ENCODE data around the gene KDELR3.

The KDELR3 gene

DNA sequence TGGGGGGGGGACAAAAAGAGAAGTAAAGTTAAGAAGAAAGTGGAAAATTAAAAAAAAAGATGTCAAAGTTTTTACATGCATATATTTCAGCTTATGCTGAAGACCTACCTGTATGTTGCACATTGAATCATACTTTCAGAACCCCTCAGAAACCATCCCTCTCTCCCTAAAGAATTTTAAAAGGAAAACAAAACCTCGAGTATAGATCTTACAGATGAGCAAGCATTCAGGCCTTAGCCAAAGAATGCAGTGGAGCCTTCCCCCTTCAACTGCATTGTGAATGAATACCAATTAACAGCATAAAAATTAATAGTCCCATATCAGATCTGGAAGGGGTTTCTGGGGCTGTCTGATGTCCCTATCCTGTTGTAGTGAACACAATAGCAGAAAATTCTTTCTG is 16.3 kb downstream of the KDELR3 start:
- no peak for DNase-seq

DNA sequence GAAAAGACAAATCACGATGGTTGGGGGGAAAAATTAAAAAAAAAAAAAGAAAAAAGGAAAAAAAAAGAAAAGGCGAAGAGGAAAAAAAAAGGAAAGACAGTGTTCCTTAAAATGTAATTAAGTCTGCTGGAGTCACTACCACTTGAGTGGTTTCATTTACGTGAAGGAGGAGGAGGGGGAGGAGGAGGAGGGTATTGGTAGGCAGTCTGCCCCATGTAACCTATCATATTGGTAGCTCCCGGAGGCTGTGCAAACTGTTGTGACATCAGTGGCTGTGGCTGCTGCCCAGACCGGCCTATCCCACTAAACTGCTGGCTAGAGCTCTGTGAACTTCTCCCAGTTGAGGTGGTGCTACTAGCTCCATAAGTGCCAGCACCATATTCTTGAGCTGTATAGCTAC is 17.9 kb downstream of the KDELR3 start:
- no peak for DNase-seq

DNA sequence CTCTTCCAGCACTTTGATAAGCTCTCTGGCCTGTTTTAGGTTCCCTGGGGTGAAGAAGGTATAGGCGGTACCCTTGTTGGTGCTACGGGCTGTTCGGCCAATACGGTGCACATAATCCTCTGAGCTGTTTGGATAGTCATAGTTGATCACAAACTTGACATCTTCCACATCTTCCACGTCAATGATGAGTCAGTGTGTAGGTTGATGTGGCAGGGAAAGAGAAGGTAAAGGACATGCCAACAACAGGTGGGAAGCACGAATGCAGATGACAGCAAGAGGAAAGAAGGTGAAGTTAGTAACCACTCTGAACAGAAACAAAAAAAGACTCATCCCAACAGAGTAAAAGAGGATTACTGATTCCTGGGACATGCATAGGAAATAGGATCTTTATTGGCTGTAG is 20.1 kb downstream of the KDELR3 start:
- DNase-seq = no peak

GRCh38 chr22:38489142-38489541 is 21.2 kb downstream of the KDELR3 start:
- no peak for DNase-seq

DNA sequence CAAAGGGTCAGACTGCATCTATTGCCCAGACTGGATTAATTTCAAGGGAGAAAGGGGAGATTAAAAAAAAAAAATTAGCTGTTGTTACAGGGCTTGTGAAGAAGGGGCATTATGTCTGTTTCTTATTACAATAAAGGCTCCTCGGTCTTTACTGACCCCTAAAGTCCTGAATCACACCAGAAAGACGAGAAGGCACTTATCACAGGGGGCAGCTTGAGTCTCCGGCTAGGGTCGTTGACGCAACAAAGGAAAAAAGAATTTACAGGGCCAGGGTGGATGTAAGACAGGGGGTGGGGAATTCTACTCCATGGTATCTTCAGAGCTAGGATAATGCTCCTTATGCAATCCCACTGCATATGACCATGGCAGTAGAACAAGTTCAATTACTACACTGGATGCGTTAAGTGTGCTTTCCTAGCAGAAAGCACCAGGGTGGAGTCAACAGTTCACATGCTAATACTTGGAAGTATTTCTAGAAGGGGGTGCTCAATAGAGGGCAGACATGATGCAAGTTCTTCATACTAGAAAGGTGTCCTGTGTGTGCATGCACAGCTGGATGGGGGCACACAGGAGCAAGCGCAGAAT is 21.8 kb downstream of the KDELR3 start:
- DNase-seq = no peak

- no peak for DNase-seq
Observed at GRCh38 chr22:38490475-38490874, 22.6 kb downstream of the KDELR3 start.

DNA sequence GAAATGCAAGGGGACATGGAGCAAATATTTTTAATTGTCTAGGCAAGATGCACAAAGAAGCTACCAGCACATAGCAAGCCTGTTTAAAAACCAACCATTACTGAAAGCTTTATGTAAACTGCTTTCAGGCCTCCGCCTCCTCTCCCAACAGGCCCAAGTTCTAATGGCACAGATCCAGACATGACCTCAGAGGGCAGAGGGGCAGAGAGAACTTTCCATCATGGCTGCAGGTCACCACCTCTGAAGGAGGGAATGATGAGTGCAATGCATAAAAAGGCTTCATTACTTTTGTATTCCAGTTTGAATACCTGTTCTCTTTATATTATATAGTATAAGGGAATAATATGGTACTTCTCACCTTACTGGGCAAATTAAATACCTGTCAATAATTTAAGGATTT is 23.0 kb downstream of the KDELR3 start:
- no peak for DNase-seq

DNA sequence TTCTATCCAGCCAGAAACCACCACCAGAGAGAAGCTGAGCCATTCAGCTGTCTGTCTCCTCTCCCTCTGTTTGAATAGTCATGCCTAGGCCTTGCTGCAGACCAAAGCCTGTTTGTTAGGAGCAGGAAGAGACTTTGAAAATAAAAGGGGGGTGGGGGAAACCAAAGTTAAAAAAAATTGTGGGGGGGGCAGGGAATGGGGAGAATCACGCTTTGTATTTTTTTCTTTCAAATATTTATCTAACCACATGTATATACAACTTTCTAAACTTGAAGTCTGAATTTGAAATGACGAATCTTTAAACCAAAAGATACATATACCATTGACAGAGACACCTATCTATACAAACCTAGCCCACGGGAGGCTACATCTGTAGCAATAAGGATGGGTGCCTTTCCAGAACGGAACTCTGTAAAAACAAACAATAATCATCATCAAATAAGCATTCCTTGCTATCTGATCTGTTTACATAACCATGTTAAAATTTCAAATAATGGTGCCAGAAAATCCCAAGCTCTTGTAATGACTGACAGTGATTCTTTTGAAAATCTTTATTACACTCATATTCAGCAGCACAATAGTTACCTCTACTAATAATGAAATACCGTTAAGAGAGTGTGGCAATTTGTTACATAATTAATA is 23.9 kb downstream of the KDELR3 start:
- DNase-seq = no peak

GRCh38 chr22:38494498-38494897 is 26.6 kb downstream of the KDELR3 start:
- no peak for DNase-seq

- no peak for DNase-seq
Observed at GRCh38 chr22:38494939-38495338, 27.0 kb downstream of the KDELR3 start.

DNA sequence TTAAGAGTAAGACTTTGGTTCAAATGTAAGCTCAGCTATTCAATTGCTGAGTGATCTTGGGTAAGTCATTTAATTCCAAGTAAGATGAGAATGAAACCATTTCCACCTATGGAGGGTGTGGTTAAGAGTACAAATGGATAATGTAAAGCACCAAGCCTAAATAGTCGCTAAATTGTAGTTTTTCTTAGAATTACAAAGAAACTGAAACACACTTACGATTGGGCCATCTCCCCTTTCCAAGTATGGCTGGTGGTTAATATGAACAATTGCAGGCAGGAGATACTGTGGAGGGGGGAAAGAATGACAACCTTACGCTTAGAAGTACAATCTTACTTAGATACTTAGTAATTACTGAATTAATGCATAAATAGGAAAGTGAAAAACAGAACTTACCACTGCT is 30.0 kb downstream of the KDELR3 start:
- no peak for DNase-seq

DNA sequence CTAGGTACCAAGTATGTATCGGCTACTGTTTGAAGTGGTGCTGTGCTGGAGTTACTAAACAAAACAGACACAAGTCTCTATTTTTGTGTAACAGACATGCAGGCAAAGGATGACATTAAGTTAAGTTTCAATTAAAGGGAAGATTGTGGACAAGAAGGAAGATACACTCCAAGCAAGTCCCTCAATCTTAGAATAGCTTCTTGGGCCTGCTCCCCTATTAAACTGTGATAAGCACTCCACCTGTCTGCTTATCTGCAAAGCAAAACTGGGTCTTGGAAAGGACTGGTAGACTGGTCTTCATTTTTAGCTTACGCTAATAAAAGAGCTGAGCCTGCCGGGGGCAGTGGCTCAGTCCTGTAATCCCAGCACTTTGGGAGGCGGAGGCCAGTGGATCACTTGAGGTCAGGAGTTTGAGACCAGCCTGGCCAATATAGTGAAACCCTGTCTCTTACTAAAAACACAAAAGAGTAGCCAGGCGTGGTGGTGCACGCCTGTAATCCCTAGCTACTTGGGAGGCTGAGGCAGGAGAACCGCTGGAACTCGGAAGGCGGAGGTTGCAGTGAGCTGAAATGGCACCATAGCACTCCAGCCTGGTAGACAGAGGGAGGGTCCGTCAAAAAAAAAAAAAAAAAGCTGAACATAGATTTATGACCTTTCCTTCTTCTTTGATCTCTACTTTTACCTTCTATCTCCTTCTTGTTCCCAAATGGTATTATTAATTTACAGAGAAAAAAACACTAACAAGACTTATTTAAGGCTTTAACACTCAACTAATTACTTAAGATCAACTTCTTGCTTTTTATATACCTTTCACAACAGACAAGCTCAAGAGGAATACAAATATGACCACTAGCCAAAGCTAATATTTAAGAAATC is 34.1 kb downstream of the KDELR3 start:
- DNase-seq = no peak

DNA sequence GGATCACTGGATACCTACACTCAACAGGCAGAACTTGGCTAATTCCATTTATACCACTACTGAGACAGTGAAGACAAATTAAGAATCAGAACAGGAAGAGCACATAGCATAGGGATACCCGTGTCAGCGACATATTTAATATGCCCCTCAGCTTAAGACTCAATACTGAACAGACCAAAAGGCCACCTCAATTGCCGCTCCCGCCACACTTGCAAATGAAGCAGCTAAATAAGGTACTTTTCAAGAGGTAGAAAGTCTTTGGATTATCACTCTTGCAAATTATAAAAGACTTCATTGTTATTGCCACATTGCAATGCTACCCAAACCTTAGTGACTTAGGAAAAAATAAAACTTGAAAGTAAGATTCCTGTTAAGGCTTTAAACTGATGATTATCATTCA is 35.1 kb downstream of the KDELR3 start:
- no peak for DNase-seq

DNA sequence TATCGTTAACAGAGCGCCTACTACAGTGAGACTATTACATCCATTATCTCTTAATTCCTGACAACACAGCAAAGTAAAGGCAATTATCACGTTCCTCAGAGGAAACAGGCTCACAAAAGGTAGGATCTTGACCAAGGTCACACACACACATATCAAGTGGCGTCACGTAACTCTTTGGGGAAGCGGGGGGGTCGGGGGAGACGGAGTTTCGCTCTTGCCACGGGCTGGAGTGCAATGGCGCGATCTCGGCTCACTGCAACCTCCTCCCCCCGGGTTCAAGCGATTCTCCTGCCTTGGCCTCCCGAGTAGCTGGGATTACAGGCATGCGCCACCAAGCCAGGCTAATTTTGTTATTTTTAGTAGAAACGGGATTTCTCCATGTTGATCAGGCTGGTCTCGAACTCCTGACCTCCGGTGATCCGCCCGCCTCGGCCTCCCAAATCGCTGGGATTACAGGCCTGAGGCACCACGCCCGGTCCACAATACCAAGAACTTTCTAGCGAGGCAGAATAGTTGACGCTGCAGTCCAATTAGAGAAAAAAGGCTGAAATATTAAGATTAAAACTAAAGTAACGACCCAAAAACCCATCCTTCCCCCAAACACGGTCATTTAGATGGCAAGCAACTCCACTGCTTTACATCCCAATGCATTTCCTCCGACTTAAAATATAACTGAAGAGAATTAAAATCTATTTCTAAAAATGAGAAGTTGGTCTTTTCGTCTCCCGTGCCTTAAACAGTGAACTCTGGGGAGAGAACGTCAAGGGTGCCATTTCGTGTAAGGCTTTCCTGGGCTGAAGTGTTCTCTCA is 37.0 kb downstream of the KDELR3 start:
- DNase-seq = peak; percentile 12

DNA sequence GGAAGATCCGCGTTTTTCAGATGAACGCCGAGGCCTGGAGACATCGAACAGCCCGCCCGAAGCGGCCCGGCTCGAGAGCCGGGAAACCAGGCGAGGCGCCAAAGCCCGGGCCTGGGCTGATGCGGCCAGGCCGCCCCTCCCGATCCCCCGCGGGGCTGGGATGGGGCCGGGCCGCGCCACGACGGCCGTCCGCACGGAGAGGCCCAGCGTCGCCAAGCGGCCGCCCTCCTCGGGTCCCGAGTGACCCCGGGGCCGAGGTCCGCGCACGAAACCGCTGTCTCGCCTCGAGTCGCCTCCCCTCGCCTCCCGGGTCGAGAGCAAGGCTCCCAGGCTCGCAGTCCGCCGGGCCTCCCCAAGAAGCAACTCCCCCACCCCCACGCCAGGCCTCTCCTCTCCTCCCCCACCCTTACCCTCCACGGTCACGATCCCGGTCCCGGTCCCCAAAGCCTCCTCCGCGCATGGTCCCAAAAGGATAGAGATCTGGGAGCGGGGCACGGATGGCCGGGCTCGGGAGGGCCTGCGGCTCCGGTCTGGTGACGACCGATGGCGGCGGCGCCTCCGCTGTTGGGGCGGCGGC is 37.7 kb downstream of the KDELR3 start:
- DNase-seq = peak; percentile 16

DNA sequence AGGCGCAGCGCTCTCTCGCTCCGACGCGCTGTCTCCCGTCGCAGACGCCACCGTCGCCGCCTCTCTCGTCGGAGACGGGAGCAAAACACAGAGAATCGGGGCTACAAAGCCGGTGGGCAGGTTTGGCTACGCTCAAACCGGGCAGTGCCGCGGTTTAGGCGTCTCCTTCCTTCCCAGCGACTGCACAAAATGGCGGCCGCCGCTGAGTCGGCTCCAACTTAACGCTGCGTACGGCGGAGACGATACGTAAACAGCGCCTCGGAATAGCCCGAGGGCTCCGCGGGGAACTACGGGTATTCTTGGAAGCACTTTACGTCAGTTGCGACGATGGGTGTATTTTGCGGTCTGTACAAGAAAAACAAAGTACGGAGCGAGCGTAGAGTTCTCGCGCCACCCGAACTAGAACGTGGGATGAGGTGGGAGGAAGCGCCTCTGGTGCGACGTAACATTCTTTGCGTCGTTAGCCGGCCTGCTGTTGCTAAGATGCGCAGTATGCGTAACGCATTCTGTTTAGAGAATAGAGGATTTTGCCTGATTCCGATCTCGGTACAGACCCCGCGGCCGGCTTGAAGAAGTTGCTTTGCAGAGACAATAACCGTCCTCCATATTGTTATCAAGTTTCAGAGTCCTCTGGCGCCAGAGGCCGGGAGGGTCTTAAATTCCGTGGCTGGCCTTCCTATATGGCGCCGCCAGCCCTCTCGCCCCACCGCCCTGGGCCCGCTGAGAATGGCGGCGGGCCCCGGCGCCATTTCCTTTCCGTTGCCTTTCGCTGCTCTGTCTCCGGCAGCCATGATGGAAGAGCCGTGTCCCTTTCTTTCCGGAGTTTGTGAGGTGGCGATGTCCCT is 38.4 kb downstream of the KDELR3 start, which contains the start of gene DDX17:
DDX17 (minus strand) TSS at position 194 of the 845 bp plus-strand sequence.
- DNase-seq = peak; percentile 93

- DNase-seq = no peak
Observed at GRCh38 chr22:38510416-38510970, 42.6 kb downstream of the KDELR3 start.

DNA sequence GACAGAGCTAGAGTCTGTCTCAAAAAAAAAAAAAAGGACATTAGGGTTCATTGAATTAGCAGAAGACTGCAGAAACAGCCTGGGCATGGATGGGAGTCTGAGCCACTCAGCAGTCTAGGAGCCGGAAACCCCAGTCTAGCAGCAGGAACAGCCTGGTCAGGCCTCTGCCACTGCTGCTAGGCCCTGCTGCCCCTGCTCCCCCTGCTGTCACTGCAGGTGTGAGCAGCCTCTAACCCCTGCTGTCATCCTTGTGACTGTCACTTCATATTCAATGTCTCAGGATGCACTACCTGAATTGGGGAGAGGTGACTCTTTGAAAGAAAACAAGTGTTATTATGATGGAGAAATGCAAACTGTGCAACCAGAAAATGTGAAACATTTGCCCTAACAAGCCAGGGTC is 45.2 kb downstream of the KDELR3 start:
- DNase-seq = peak; percentile 9

- no peak for DNase-seq
Observed at GRCh38 chr22:38518620-38519019, 50.7 kb downstream of the KDELR3 start.

DNA sequence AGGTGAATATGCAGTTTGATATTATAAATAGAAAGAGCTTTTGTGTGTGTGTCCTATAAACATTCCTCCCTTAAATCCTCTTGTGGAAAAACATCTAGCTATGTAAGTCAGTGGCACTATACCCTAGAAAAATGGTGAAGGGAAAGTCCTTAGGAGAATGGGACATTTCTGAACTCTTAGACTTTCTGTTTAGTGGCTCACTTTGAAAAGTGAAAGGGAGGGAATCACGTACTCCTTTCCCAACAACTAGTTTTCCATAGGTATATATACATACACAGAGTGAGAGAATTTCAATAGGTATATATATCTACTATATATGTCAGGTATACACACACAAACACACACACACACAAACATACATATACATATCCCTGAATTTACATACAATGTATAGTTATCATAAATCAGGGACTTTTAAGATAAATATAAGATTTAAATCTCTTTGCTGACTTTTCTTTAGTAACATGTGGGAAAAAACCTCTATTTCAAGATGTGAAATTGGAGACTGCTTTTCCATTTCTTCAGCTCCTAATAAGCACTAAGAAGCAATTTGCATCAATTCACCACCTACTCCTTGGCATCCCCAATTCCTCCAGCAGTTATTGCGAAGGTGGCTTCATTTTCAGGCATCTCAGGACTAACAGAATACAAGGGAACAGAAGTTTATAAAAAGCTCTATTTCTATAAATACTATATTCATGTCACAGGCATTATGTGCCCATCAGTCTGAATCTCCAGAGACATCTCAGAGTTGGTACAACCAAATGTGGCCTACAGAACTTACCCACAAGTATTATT is 51.8 kb downstream of the KDELR3 start:
- no peak for DNase-seq

GRCh38 chr22:38523029-38523428 is 55.1 kb downstream of the KDELR3 start:
- DNase-seq = no peak

Data from NCI-H510A treated with DMSO at 0.1 percent for 48 hours (cell line).